HG03064 (cell line): ENCODE results near the gene ATP6AP1.
"Not testable (repeated sequence)": the region's sequence is repeated elsewhere in the genome, so short reads cannot be mapped to it uniquely, and the experiment has no call there.

Experiments used
- ATAC-seq: cut with Tn5 transposase; IDR thresholded peaks from one replicate; pipeline ENCODE4 v1.9.1; 2021; ENCODE audit warnings: low read depth; ENCODE audit not compliant: unreplicated experiment

The ATP6AP1 gene

DNA sequence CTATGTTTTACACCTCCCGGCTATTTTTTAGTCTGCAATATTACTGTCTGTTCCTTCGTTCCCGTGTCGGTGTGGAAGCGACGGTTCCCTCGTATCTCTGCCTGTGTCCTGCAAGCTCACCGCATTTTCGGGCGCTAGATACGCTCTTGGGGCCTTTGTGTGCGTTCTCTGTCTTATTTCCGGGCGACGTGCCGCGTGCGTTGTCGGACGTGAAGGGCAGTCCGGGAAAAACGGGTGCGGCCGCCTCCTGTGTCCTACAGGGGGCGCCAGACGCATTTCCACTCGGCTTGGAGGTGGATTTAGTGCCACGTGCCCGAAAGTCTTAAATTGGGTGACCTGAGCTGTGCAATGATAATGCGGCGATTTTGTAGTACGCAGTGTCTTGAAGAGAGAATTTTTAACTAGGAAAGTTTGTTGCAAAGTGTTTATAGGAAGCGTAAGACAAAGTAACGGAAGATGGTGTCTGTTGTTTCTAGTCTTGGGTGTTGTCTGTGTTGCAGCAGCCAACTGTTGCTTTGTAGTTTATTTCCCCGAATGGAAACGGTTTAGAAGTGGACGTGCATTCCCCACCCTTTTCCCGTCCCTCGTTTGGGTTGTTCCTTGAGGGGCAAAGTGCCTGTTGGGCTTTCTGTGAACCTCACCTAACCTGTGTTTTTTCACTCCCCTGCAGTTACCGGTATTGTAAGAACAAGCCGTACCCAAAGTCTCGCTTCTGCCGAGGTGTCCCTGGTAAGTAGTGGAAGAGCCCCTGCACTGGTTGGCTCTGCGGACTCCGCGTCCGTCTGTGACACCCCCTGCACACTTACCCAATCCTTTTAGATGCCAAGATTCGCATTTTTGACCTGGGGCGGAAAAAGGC is 29.6 kb upstream of the ATP6AP1 start:
- ATAC-seq = no peak

DNA sequence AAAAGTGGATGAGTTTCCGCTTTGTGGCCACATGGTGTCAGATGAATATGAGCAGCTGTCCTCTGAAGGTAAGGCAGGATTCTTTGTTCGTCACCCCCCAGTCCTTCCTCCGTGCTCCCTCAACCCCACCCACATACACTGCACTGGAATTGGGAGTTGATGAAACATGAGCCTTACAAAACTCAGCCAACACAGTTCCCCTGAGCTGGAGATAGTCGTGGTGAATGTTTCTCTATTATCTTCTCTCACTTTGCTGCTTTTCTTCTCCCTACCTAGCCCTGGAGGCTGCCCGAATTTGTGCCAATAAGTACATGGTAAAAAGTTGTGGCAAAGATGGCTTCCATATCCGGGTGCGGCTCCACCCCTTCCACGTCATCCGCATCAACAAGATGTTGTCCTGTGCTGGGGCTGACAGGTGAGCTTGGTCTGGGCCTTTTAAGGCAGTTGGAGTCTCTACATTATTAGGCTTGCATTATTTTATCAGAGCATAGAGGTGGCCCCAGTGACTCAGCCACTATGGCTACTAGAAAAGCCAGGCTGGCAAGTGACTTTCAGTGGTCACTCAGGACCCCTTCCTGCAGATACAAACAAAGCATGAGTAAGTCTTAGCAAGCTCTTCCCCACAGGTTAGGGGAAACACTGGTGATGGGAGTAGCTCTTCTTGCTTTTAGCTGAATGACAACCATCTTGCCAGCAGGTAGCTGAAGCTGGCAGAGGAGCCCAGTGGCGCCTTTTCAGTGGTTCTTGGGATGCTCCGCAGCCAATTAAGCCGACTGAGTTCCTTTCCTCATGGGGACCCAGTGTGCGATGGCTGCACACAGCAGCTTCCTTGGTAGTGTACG is 28.7 kb upstream of the ATP6AP1 start:
- no peak for ATAC-seq

DNA sequence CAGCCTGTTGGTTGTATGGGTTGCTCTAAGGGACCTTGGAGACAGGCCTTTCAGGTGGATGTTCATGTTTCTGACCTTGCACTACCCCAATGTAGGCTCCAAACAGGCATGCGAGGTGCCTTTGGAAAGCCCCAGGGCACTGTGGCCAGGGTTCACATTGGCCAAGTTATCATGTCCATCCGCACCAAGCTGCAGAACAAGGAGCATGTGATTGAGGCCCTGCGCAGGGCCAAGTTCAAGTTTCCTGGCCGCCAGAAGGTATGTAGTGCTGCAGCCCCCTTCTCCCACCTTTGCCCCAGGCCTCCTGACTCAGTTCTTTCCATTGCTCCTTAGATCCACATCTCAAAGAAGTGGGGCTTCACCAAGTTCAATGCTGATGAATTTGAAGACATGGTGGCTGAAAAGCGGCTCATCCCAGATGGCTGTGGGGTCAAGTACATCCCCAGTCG is 28.1 kb upstream of the ATP6AP1 start:
- not testable (repeated sequence) for ATAC-seq

DNA sequence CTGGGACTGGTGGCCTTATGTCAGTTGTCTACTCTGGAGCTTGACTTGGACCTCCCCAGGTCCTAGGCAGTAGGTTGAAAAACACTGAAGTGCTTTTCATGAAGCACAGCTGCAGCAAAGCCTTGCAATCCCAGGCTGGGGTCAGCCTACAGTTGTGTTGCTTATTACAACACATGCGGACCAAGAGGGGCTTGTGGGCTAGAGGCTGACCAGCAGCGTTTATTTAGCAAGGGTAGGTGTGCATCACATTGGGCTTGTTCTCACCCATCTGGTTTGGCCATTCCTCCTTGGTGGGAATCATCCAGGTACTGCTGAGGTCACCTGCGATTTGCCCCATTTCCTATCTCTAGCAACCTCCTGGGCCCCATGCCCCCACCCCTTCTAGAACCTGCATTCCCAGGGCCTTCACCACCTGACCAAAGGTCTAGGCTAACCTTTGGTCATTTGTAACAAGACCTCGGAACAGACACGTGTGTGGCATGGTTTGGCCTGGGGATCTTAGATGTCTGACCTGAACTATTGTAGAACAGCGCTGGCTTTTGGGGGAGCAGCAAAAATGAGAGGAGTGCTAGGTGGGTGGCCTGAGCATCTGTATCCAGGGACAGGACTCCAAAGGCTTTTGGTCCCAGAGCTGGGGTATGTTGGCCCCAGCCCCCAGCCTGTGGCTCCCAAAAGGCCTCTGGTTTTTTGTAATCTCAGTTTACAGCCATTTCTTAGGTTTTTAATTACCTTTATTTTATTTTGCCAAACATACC is 27.3 kb upstream of the ATP6AP1 start:
- ATAC-seq = no peak

DNA sequence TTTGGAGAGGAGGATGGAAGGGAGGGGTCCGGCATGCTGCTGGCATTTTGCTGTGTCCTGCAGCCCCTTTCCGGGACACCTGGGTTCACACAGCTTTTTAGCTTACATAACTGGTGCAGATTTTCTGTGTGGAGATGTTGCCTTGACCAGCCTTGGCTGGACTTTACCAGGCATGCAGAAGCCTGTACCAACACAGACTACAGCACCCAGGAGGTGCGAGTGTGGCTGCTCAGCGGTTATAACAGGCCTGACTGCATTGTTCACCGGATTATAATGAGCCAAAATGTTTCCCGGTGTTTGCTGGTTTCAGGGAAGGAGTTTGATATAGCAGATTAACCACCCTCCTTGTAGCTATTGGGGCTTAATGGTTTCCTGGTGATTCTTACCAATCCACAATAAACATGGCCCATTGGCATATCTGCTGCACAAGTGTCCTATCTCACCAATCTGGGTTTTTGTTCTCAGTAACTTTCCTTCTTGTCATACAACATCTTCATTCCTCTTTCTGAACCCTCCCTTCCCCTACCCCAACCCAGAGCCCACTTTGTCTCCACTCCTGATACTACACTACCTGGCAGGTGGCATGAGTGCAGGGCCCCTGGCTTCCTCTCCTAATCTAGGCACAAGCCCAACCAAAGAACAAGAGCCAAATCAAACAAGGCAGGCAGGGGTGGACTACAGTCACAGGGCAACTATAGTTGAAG is 26.4 kb upstream of the ATP6AP1 start:
- ATAC-seq = no peak

GRCh38 chrX:154402622-154403127 is 25.8 kb upstream of the ATP6AP1 start:
- no peak for ATAC-seq

GRCh38 chrX:154403192-154403591 is 25.3 kb upstream of the ATP6AP1 start:
- ATAC-seq = no peak

DNA sequence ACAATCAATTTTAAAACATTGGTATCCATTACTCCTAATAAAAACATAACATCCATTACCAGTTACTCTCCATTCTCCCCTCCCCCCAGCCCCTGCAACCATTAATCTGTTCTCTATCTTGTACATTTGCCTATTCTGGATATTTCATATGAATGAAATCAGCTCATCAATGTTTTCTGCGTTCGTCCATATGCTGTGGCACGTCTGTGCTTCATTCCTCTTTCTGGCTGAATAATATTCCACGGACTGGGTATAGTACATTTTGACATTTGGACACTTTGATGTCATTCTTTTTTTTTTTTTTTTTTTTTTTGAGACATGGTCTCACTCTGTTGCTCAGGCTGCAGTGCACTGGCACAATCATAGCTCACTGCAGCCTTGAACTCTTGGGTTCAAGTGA is 24.6 kb upstream of the ATP6AP1 start:
- no peak for ATAC-seq

- ATAC-seq = no peak
Observed at GRCh38 chrX:154404625-154405192, 23.8 kb upstream of the ATP6AP1 start.

DNA sequence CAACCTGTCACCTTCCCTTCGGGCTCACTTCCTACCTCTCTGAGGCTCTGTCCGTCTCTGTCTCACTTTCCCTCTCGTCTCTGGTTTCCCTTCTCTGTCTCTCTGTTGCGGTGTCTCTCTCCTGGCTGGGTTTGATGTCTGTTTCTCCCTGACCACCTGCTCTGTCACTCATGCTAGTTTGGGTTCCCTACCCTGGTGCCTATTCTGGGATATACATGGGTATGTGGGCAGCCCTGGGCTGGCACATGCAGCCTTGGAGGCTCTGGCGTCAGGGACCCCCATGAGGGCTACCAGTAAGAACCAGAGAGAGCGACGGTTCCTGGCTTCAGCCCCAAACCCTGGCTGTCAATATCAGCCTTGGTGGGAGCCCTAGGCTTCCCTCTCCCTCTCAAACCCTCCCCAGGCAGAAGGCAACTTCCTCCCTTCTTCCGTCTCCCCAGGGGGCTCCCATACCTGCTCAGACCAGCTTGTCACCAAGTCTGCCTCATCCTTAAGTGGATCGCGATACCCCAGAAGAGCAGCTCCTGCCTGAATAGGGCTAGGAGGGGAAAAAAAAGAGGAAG is 19.7 kb upstream of the ATP6AP1 start:
- ATAC-seq = no peak

DNA sequence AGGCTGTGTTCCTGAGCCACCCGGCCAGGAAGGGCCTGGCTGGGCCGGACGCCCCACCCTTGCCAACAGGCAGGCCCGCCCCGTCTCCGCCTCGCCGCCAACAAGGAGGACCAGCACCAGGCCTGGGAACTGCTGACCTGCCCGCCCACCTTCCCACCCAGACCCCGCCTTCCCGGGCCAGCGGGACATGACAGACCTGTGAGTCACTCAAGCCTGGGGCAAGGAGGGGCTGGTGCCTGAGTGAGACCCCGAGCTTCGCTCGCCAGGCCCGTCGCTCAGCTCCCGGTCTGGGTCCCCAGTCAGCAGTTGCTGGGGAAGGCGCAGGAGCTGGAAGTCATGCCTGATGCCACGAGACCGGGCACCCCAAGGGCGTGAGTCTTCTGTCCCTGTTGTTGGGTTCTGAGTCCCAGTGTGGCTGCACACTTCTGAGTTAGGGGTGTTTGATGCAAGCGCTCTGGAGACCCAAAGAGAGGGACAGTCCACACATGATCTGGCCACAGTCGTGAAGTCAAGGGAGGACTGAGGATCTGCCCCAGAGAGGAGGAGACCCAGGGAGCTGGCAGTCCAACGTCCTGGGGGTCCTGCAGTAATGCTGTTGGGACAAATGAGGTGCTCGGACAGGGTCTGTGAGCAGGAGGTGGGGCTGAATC is 19.1 kb upstream of the ATP6AP1 start, which contains the start of gene DNASE1L1:
Gene DNASE1L1, minus strand, starts transcription at position 33 of the 650 bp plus-strand sequence. CDS start 3,686 bp downstream, outside the sequence.
- no peak for ATAC-seq

DNA sequence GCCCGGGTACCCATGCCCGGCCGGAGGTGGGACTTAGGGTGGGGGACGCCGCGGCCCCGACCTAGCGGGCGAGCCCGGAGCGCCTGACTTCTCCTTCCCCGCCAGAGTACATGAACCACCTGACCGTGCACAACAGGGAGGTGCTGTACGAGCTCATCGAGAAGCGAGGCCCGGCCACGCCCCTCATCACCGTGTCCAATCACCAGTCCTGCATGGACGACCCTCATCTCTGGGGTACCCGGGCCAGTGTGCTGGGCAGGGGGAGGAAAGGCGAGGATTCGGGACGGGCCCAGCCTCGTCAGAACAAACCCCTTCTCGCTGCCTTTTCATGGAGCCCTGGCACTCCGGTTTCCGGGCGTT is 16.5 kb upstream of the ATP6AP1 start:
- peak; percentile 51 for ATAC-seq

- no peak for ATAC-seq
Observed at GRCh38 chrX:154412468-154412867, 16.0 kb upstream of the ATP6AP1 start.

- ATAC-seq = no peak
Observed at GRCh38 chrX:154413142-154413541, 15.3 kb upstream of the ATP6AP1 start.

GRCh38 chrX:154417157-154417556 is 11.3 kb upstream of the ATP6AP1 start:
- no peak for ATAC-seq

- no peak for ATAC-seq
Observed at GRCh38 chrX:154419189-154419588, 9.3 kb upstream of the ATP6AP1 start.

DNA sequence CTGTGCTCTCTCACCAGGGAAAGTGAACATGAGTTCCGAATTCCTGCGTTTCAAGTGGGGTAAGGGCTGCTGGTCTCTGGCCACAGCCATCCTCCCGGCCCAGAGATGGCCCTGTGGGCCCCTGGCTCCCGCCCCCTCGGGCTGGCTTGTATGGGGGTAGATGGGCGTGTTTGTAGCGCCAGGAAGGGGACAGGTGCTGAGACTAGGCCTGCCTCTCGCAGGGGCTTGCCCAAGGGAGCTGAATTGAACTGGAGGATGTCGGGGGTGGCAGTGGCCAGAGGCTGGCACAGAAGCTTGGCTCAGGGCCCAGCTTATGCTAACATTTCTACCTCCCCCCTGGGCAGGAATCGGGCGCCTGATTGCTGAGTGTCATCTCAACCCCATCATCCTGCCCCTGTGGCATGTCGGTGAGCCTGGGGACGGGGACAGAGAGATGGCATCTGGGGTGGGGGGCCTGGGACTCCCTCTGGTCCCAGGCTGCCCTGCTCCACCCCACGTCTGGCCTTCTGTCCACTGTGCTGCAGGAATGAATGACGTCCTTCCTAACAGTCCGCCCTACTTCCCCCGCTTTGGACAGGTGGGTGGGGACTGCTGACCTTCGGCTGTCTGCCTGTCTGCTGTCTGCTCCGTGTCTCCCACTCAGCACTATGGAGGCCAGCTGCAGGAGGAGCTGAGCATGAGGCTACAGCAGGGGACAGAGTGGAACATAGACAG is 8.6 kb upstream of the ATP6AP1 start:
- no peak for ATAC-seq

DNA sequence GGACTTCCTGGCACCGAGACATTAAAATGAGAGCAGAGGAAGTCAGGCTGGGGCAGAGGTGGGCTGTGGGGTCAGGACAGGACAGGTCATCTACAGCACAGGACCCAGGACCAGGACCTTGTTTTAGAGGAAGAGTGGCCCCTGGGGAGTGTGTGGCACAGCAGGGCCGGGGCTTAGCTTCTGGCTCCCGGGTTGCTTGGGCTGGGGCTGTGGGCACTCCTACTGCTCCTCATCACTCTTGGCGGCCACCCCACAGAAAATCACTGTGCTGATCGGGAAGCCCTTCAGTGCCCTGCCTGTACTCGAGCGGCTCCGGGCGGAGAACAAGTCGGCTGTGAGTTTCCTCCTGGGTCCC is 8.1 kb upstream of the ATP6AP1 start:
- no peak for ATAC-seq
